ENCODE measurements around the gene TRPM4.
"Not testable (repeated sequence)": the region's sequence is repeated elsewhere in the genome, so short reads cannot be mapped to it uniquely, and the experiment has no call there.

- not testable (repeated sequence) for TF ChIP-seq L3MBTL2 (conservative IDR thresholded peaks at IDR 0.05); SUZ12 (IDR thresholded peaks at IDR 0.05); TARDBP (IDR thresholded peaks at IDR 0.05); SP1 (IDR thresholded peaks at IDR 0.05); FOXA1 (IDR thresholded peaks at IDR 0.05)
These were observed 35.8 kb upstream of the TRPM4 start for GRCh38 chr19:49121841-49122240.

Data from HEK293T (cell line).